ENCODE results near the gene KCTD21. TPM values are rescaled to one million over a fixed set of nuclear protein-coding genes. Genes with fewer than 3 reads are reported as not detected.

The KCTD21 gene
- total and polyA plus RNA-seq, 9 donors: 7.4 to 24.7 (median 14.1) TPM

- TF ChIP-seq POLR2A (IDR thresholded peaks at IDR 0.05): no peak
- no peak for TF ChIP-seq CTCF (IDR thresholded peaks at IDR 0.05)
- no peak for TF ChIP-seq EP300 (IDR thresholded peaks at IDR 0.05)
- Histone ChIP-seq H3K27me3 (no peaks in the 10 kb centered on the region), H3K4me1 (ENCODE audit: insufficient read depth) (no peaks in the 10 kb centered on the region), H3K27ac (no peak overlapping the region), H3K4me3 (no peak overlapping the region), H3K9me3 (no peaks in the 10 kb centered on the region), H3K36me3 (no peaks in the 10 kb centered on the region)
- WGBS, 3 donors: 72 to 80% (median 74%) methylated on average over 10 to 12 of the region's 12 CpGs
- intact Hi-C loops (cut with DNase I): no loop called here
- DNase-seq: no peak
Measured at GRCh38 chr11:78214331-78215194, 26.1 kb upstream of the KCTD21 start.

- DNase-seq: no peak
Measured at GRCh38 chr11:78213526-78214330, 25.3 kb upstream of the KCTD21 start.

GRCh38 chr11:78212586-78213371 is 24.4 kb upstream of the KCTD21 start:
- Histone ChIP-seq H3K36me3 (no peaks in the 10 kb centered on the region), H3K27ac (no peak overlapping the region)
- no peak for TF ChIP-seq EP300 (IDR thresholded peaks at IDR 0.05)
- TF ChIP-seq POLR2A (IDR thresholded peaks at IDR 0.05): no peak
- no peak for TF ChIP-seq CTCF (IDR thresholded peaks at IDR 0.05)

More at GRCh38 chr11:78213526-78214330, 25.3 kb upstream of the KCTD21 start:
- Histone ChIP-seq H3K4me3 (no peak overlapping the region), H3K9me3 (no peaks in the 10 kb centered on the region), H3K27me3 (no peaks in the 10 kb centered on the region), H3K27ac (no peak overlapping the region), H3K36me3 (no peaks in the 10 kb centered on the region), H3K4me1 (ENCODE audit: insufficient read depth) (no peaks in the 10 kb centered on the region)
- 63 to 72% (median 72%) methylated on average over 8 of the region's 8 CpGs for WGBS, 3 donors
- intact Hi-C loops (cut with DNase I): no loop called here
- no peak for TF ChIP-seq EP300 (IDR thresholded peaks at IDR 0.05)
- TF ChIP-seq CTCF (IDR thresholded peaks at IDR 0.05): no peak
- no peak for TF ChIP-seq POLR2A (IDR thresholded peaks at IDR 0.05)

GRCh38 chr11:78211565-78211964 is 23.1 kb upstream of the KCTD21 start:
- no peaks in the 10 kb centered on the region for H3K9me3 ChIP-seq
- intact Hi-C loops (cut with DNase I): no loop called here
- no peak for TF ChIP-seq POLR2A (IDR thresholded peaks at IDR 0.05)
- no peak overlapping the region for H3K4me3 ChIP-seq
- H3K27me3 ChIP-seq: no peaks in the 10 kb centered on the region
- H3K36me3 ChIP-seq: no peaks in the 10 kb centered on the region
- H3K27ac ChIP-seq: no peak overlapping the region
- DNase-seq: no peak
- no peaks in the 10 kb centered on the region for H3K4me1 ChIP-seq (ENCODE audit: insufficient read depth)
- 91 to 95% (median 92%) methylated on average over 5 of the region's 5 CpGs for WGBS, 3 donors

More at GRCh38 chr11:78212586-78213371, 24.4 kb upstream of the KCTD21 start:
- 77 to 83% (median 78%) methylated on average over 11 of the region's 11 CpGs for WGBS, 3 donors
- no peak for DNase-seq
- no peak overlapping the region for H3K4me3 ChIP-seq
- no peaks in the 10 kb centered on the region for H3K9me3 ChIP-seq
- H3K27me3 ChIP-seq: no peaks in the 10 kb centered on the region
- no peaks in the 10 kb centered on the region for H3K4me1 ChIP-seq (ENCODE audit: insufficient read depth)
- intact Hi-C loops (cut with DNase I): no loop called here

Data from ovary (tissue), 9 donors.